HG03135 (cell line): ENCODE data around the gene OR4X1.
A peak's percentile ranks its signal among the peaks of the same experiment; 100 is the strongest.
"Not testable (repeated sequence)": the region's sequence is repeated elsewhere in the genome, so short reads cannot be mapped to it uniquely, and the experiment has no call there.

Experiments
- ATAC-seq: cut with Tn5 transposase; IDR thresholded peaks from one replicate; pipeline ENCODE4 v1.9.1; 2021; ENCODE audit warnings: mild to moderate bottlenecking, moderate library complexity; ENCODE audit not compliant: unreplicated experiment

Gene OR4X1

DNA sequence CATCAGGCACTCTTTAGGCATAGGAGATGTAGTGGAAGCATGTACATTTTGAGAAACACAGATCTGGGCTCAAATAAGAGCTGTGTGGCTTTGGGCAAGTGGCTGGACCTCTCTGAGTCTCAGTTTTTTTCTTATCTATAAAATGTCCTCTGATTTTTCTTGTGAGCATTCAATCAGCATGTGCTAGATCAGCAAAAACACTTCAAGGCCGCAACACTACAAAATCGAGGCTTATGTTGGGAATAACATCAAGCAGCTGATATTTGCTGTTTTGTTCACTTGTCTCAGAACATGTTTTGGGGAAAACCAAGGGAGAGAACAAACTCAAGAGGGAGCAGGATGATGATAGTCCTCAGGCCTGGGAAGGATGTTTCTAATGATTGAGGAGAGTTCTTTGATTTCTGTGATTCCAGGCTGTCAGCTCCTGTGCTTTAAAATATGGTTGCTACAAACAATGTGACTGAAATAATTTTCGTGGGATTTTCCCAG is at the start of gene OR4X1:
Gene OR4X1, plus strand, starts transcription at position 439 of the 489 bp plus-strand sequence. Its CDS starts 0 bp downstream, at position 439.
- no peak for ATAC-seq

DNA sequence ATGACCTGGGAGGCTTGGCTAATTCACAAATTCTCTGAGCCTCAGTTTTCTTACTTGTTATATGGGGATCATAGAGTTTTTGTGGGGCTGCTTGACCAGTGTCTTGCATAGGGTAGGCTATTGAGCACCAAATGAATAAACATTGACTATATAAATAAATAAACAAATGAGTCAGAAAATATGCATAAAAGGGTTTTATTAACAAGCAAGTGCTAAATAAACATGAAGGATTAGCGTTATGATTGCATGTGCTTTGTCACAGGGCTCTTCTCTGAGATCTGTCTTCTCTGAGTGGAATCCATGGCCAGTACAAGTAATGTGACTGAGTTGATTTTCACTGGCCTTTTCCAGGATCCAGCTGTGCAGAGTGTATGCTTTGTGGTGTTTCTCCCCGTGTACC is 47.2 kb upstream of the OR4X1 start, which contains the start of gene OR4B1:
Gene OR4B1, plus strand, starts transcription at position 301 of the 400 bp plus-strand sequence. Its CDS starts 0 bp downstream, at position 301.
- ATAC-seq = no peak

DNA sequence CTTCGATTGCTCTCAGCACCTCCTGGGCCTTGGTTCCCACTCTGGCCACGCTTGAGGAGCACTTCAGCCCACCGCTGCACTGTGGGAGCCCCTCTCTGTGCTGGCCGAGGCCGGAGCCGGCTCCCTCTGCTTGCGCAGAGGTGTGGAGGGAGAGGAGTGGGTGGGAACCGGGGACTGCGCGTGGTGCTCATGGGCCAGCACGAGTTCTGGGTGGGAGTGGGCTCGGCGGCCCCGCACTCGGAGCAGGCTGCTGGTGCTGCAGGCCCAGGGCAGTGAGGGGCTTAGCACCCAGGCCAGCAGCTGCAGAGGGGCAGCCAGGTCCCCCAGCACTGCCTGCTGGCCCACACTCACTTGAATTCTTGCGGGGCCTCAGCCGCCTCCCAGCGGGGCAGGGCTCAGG is 34.9 kb upstream of the OR4X1 start:
- no peak for ATAC-seq

DNA sequence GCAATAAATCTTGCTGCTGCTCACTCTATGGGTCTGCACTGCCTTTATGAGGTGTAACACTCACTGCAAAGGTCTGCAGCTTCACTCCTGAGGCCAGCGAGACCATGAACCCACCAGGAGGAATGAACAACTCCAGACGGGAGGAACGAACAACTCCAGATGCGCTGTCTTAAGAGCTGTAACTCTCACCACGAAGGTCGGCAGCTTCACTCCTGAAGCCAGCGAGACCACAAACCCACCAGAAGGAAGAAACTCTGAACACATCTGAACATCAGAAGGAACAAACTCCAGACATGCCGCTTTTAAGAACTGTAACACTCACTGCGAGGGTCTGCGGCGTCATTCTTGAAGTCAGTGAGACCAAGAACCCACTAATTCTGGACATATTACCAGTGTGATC is 33.6 kb upstream of the OR4X1 start:
- ATAC-seq = not testable (repeated sequence)

- no peak for ATAC-seq
Observed at GRCh38 chr11:48237727-48238126, 25.9 kb upstream of the OR4X1 start.

GRCh38 chr11:48242501-48242900 is 21.2 kb upstream of the OR4X1 start:
- ATAC-seq = no peak

DNA sequence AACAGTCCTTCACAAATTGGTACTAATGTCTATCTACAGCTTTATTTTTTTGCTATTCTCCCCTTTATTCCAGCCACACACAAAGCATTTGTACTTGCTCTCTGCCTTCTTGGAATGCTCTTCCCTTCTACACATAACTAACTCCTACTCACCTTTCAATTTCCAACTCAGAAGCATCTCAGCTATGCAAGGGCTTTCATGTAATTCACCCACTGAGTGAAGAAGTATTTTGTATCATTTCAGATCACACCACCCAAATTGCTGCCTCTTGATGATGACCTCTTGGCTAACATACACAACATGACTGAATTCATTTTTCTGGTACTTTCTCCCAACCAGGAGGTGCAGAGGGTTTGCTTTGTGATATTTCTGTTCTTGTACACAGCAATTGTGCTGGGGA is 18.9 kb upstream of the OR4X1 start, which contains the start of gene OR4X2:
Gene OR4X2, plus strand, starts transcription at position 301 of the 400 bp plus-strand sequence. Its CDS starts 0 bp downstream, at position 301.
- ATAC-seq = no peak

GRCh38 chr11:48248902-48249301 is 14.8 kb upstream of the OR4X1 start:
- ATAC-seq = no peak

DNA sequence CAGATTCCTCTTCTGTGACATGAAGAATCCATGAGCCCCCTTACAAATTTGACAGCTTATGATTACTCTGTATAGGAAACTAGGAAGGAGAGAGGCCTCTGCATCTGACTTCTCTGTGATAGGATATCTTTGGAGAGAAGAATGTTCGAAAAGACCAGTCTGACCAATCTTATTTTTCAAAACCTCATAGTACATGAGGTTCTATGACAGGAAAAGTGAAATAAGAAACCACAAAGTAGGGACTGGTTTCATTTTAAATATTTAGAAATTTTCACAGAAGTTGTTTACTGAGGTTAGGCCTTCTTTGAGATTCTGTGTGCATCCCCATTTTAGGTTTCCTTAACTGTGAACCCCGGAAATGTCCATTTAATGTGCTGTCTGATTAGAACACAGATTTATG is 2.1 kb upstream of the OR4X1 start:
- ATAC-seq = no peak

GRCh38 chr11:48270621-48271020 is 7.0 kb downstream of the OR4X1 start:
- ATAC-seq = no peak

DNA sequence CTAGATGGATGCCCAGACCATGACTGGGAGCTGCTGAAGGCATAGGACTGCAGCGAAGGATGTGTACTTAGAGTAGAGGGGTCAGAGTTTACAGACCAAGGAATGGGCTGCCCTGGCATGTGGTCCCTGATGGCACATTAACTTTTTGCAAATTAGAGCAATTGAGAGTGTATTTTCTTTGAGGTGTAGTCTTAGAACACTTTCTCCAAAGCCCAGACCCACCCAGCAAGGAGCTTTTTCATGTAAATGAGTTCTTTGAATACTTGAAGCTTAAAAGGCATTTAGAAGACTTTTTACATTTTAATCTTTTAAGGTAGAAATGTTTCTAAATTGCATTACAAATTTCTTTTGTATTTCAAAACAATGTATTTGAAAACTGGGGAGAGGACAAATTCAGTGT is 8.9 kb downstream of the OR4X1 start:
- no peak for ATAC-seq

- no peak for ATAC-seq
Observed at GRCh38 chr11:48305923-48306322, 42.3 kb downstream of the OR4X1 start, which contains the start of gene OR4S1. Gene OR4S1 (plus strand): TSS chr11:48306223. CDS start chr11:48306223, 0 bp downstream.

DNA sequence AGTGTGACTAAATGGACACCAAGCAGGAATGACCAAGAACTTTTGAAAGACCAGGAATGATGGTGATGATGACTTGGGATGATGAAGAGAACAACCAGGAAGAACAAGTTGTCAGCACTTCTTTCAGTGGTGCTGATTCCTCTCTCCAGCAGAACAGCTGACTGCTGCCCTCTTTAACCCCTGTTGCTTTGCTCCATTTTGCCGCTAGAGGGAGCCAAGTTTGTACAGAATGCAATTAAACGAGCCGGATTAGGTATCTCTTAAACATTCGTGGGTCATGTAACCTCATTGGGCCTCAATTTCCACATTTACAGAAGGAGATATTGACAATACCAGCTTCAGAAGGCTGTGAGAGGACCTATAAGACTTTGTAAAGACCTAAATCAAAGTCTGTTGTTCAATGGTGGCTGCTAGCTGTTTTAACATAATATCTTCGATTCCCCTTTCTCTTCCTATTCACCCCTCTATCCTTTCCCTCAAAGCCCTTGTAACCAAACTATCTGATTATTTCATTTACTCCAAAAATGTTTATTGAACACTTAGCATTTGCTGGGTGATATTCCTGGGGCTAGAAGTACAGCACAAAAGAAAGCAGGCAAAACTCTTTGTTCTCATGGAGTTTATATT is 44.2 kb downstream of the OR4X1 start:
- peak; percentile 69 for ATAC-seq

DNA sequence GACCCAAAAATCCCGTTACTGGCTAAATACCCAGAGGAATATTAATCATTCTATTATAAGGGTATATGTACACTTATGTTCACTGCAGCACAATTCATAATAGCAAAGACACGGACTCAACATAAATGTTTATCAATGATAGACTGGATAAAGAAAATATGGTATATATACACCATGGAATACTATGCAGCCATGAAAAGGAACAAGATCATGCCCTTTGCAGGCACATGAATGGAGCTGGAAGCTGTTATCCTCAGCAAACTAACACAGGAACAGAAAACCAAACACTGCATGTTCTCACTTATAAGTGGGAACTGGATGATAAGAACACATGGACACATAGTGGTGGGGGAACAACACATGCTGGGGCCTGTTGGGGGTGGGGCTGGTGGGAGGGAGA is 49.9 kb downstream of the OR4X1 start:
- not testable (repeated sequence) for ATAC-seq
